K562 (cell line): ENCODE data around the gene GALNS. TPM values are rescaled to one million over a fixed set of nuclear protein-coding genes. Genes with fewer than 3 reads are reported as not detected.

Source experiments
- ATAC-seq: fragments of 200-7000 bp; cut with Tn5 transposase; 3 replicates; pipeline ENCODE4 v1.9.1; 2020; ENCODE audit warnings: moderate library complexity
- BruUV-seq: library from RNA; stranded (reverse); fragments of 400-500 nt; replicated peaks from 2 replicates; lab custom pipeline; 2021; lab: Mats Ljungman, UMichigan
- CTCF ChIA-PET: fragments of 300-600 bp; formaldehyde crosslinking; extraction: SDS; loops from one replicate; lab custom pipeline; 2021; ENCODE audit warnings: low intra/inter-chr PET ratio; lab: Yijun Ruan, JAX
- POLR2A ChIA-PET: fragments of 300-600, 350-650 bp; sonication (Branson Sonifier 250); formaldehyde crosslinking; extraction: SDS; loops from one replicate; lab custom pipeline; 2021; ENCODE audit warnings: antibody characterized with exemption, inconsistent platforms; lab: Yijun Ruan, JAX
- DNase-seq, 4 experiments: peaks; one replicate each; pipeline versions ENCODE4 v3.0.0 to v3.0.0-alpha.2; 2011 to 2018; ENCODE audit warnings: low spot score in 3 of 4, mixed read lengths in 3 of 4; ENCODE audit errors: extremely low read depth in 1 of 4
- FAIRE-seq: peaks from 2 replicates; lab custom pipeline; 2011; peaks lifted over from hg19 to GRCh38; lab: Jason Lieb, UNC
- H2AFZ ChIP-seq: 2 replicates; pipeline ENCODE4 v1.6.0; 2011; ENCODE audit warnings: low read depth, low read length, control low read depth, inconsistent platforms
- H3K27ac ChIP-seq: fragments of 200-600 bp; 3 replicates; pipeline ENCODE4 v1.8.0; 2011; ENCODE audit warnings: low read depth, mild to moderate bottlenecking, control low read depth, inconsistent platforms, low read length, moderate library complexity, mixed read lengths; ENCODE audit errors: extremely low read depth
- H3K27me3 ChIP-seq, 2 experiments: fragments of 300-600 bp in 1 of 2; 2 replicates in 1 of 2; 3 replicates in 1 of 2; pipeline versions ENCODE4 v1.6.0 to v1.8.0; 2011; ENCODE audit warnings: inconsistent platforms in 2 of 2, low read length in 2 of 2, mild to moderate bottlenecking in 1 of 2, mixed read lengths in 1 of 2, moderate library complexity in 1 of 2; ENCODE audit not compliant: control insufficient read depth in 2 of 2, insufficient read depth in 2 of 2
- H3K36me3 ChIP-seq: fragments of 300-600 bp; 3 replicates; pipeline ENCODE4 v1.8.0; 2011; ENCODE audit warnings: mild to moderate bottlenecking, low read length, inconsistent platforms; ENCODE audit not compliant: control insufficient read depth, insufficient read depth
- H3K4me1 ChIP-seq, 2 experiments: fragments of 200-600 bp in 1 of 2; replicated peaks in 1 of 2; 2 replicates in 1 of 2; 3 replicates in 1 of 2; pipeline versions ENCODE4 v1.5.1 to v1.8.0; 2011; ENCODE audit warnings: inconsistent platforms in 2 of 2, low read length in 2 of 2, mild to moderate bottlenecking in 1 of 2, mixed read lengths in 1 of 2, moderate library complexity in 1 of 2; ENCODE audit not compliant: control insufficient read depth in 2 of 2, insufficient read depth in 2 of 2
- H3K4me2 ChIP-seq: 2 replicates; pipeline ENCODE4 v1.6.1; 2011; ENCODE audit warnings: low read length, control low read depth, inconsistent platforms, mixed read lengths; ENCODE audit not compliant: insufficient read depth
- H3K4me3 ChIP-seq: fragments of 200-600 bp; sonication (generic), shearing (Covaris generic); 2 replicates; pipeline ENCODE4 v1.5.1; 2016; ENCODE audit warnings: control low read depth, inconsistent platforms
- H3K79me2 ChIP-seq: fragments of 200-600 bp; 3 replicates; pipeline ENCODE4 v1.8.0; 2011; ENCODE audit warnings: low read length, inconsistent platforms; ENCODE audit not compliant: control insufficient read depth, insufficient read depth
- H3K9ac ChIP-seq, 2 experiments: 2 replicates each; pipeline versions ENCODE4 v1.6.0 to v1.6.1; 2011; ENCODE audit warnings: low read depth in 2 of 2, low read length in 2 of 2, control low read depth in 1 of 2, inconsistent platforms in 1 of 2, mild to moderate bottlenecking in 1 of 2, mixed read lengths in 1 of 2; ENCODE audit not compliant: insufficient read depth in 1 of 2
- H3K9me1 ChIP-seq: one replicate; pipeline ENCODE4 v1.6.0; 2011; ENCODE audit warnings: inconsistent platforms, mild to moderate bottlenecking, low read length, moderate library complexity; ENCODE audit not compliant: control insufficient read depth, insufficient read depth
- H3K9me3 ChIP-seq: replicated peaks from 2 replicates; pipeline ENCODE4 v1.5.1; 2011; ENCODE audit warnings: low read depth, low read length, inconsistent platforms; ENCODE audit not compliant: control insufficient read depth, insufficient read depth
- H4K20me1 ChIP-seq: replicated peaks from 2 replicates; pipeline ENCODE4 v1.6.1; 2011; ENCODE audit warnings: low read length, inconsistent platforms, mixed read lengths; ENCODE audit not compliant: control insufficient read depth, insufficient read depth
- CBX3 ChIP-seq, 2 experiments: IDR thresholded peaks; 1 replicate in 1 of 2; 2 replicates in 1 of 2; pipeline ENCODE4 v1.6.1; 2012; ENCODE audit warnings: inconsistent platforms in 2 of 2, low read length in 2 of 2, borderline replicate concordance in 1 of 2, control low read depth in 1 of 2
- CREB3 ChIP-seq: fragments of 450-650 bp; conservative IDR thresholded peaks from 2 replicates; pipeline ENCODE4 v1.6.1; 2016; ENCODE audit warnings: missing genetic modification characterization, low read depth, mild to moderate bottlenecking, missing compliant biosample characterization, moderate library complexity
- EP400 ChIP-seq: fragments of 450-650 bp; IDR thresholded peaks from 2 replicates; pipeline ENCODE4 v1.6.1; 2017; ENCODE audit warnings: antibody characterized with exemption, mild to moderate bottlenecking, moderate library complexity
- FOXJ2 ChIP-seq: fragments of 200-800 bp; sonication (Bioruptor generic); IDR thresholded peaks from 2 replicates; pipeline ENCODE4 v1.6.1; 2016; ENCODE audit warnings: missing genetic modification characterization, missing compliant biosample characterization
- HDAC3 ChIP-seq: fragments of 450-650 bp; IDR thresholded peaks from 2 replicates; pipeline ENCODE4 v1.6.1; 2018; ENCODE audit warnings: borderline replicate concordance, mild to moderate bottlenecking, moderate library complexity; ENCODE audit not compliant: partially characterized antibody
- HIVEP1 ChIP-seq: fragments of 250-450 bp; sonication (Bioruptor Pico); IDR thresholded peaks from 2 replicates; pipeline ENCODE4 v1.4.0; 2020; ENCODE audit warnings: mild to moderate bottlenecking
- IFI16 ChIP-seq: fragments of 250-450 bp; sonication (Bioruptor Pico); IDR thresholded peaks from 2 replicates; pipeline ENCODE4 v2.1.2; 2022; ENCODE audit warnings: mild to moderate bottlenecking, inconsistent platforms
- MCM3 ChIP-seq: fragments of 450-650 bp; IDR thresholded peaks from 2 replicates; pipeline ENCODE4 v1.6.1; 2016
- MEF2A ChIP-seq: IDR thresholded peaks from 2 replicates; pipeline ENCODE4 v1.6.1; 2011; ENCODE audit warnings: low read depth, mild to moderate bottlenecking, low read length, moderate library complexity; ENCODE audit not compliant: control insufficient read depth
- POLR2AphosphoS2 ChIP-seq: IDR thresholded peaks from 2 replicates; pipeline ENCODE4 v1.6.1; 2012; ENCODE audit warnings: low read length, improper control_type of control experiment
- POLR2G ChIP-seq: fragments of 200-400 bp; formaldehyde crosslinking; IDR thresholded peaks from 2 replicates; pipeline ENCODE4 v1.6.1; 2017; ENCODE audit warnings: low read depth, mild to moderate bottlenecking, antibody characterized with exemption, low read length, moderate library complexity
- RBM22 ChIP-seq: fragments of 200-400 bp; formaldehyde crosslinking; IDR thresholded peaks from 2 replicates; pipeline ENCODE4 v1.6.1; 2018; ENCODE audit warnings: low read length, low read depth; ENCODE audit not compliant: poor library complexity, severe bottlenecking
- SLC30A9 ChIP-seq: fragments of 250-450 bp; sonication (Bioruptor Pico); IDR thresholded peaks from 2 replicates; pipeline ENCODE4 v1.8.0; 2022; ENCODE audit warnings: mild to moderate bottlenecking, moderate library complexity
- SMARCA5 ChIP-seq: fragments of 450-650 bp; IDR thresholded peaks from 2 replicates; pipeline ENCODE4 v1.6.1; 2016
- SNRNP70 ChIP-seq: fragments of 200-400 bp; formaldehyde crosslinking; optimal IDR thresholded peaks from 2 replicates; pipeline ENCODE3; 2017; ENCODE audit warnings: low read depth, low read length
- TBL1XR1 ChIP-seq, 2 experiments: IDR thresholded peaks; 2 replicates each; pipeline ENCODE4 v1.6.1; 2012; ENCODE audit warnings: improper control_type of control experiment in 2 of 2, low read length in 2 of 2, mild to moderate bottlenecking in 1 of 2
- ZBTB26 ChIP-seq: fragments of 450-650 bp; formaldehyde crosslinking; IDR thresholded peaks from 2 replicates; pipeline ENCODE4 v1.4.0; 2022; ENCODE audit warnings: missing genetic modification characterization
- ZNF274 ChIP-seq: IDR thresholded peaks from 2 replicates; pipeline ENCODE4 v1.6.1; 2011; ENCODE audit warnings: low read depth, mild to moderate bottlenecking, low read length, moderate library complexity, borderline replicate concordance
- ZNF395 ChIP-seq: fragments of 200-800 bp; sonication (Bioruptor generic); IDR thresholded peaks from 2 replicates; pipeline ENCODE4 v1.6.1; 2017; ENCODE audit warnings: missing genetic modification characterization, missing compliant biosample characterization
- ZNF586 ChIP-seq: fragments of 450-650 bp; formaldehyde crosslinking; conservative IDR thresholded peaks from 2 replicates; pipeline ENCODE4 v1.4.0; 2020; ENCODE audit warnings: mild to moderate bottlenecking, moderate library complexity
- ZNF785 ChIP-seq: fragments of 250-450 bp; sonication (Bioruptor Pico); IDR thresholded peaks from 2 replicates; pipeline ENCODE4 v1.4.0; 2020; ENCODE audit warnings: mild to moderate bottlenecking
- WGBS: fragments of 100-300 bp; shearing (Covaris generic); methylation state at CpG from one replicate; pipeline ENCODE4 v1.1.6; 2016; ENCODE audit warnings: low coverage, mixed read lengths; ENCODE audit not compliant: insufficient coverage; ENCODE audit errors: missing lambda C conversion rate; 5-methylcytosine and 5-hydroxymethylcytosine counted together
- in situ Hi-C: fragments of 300-500 bp; cut with MboI; formaldehyde crosslinking; loops from 4 replicates; pipeline ENCODE4 v1.15.0; 2018; ENCODE audit warnings: inconsistent platforms, mixed read lengths
- intact Hi-C: fragments of 100-400 bp; cut with micrococcal nuclease; formaldehyde crosslinking; loops from 2 replicates; pipeline ENCODE4 v1.14.2; 2022
- polyA plus RNA-seq, 8 experiments: library from polyadenylated mRNA; depleted of rRNA in 4 of 8; stranded (reverse) in 5 of 8; unstranded in 3 of 8; fragments of >200 nt; fragmentation: Nextera tagmentation in 2 of 8; fragmentation: Illumina TruSeq in 1 of 8; extraction: Ambion mirVana in 2 of 8; extraction: Trizol in 1 of 8; gene quantifications; 2 replicates each; pipeline versions ENCODE4 v1.2.1 to v1.2.3, GENCODE V29; 2011 to 2014; ENCODE audit warnings: inconsistent platforms in 1 of 8, missing spikeins in 1 of 8
- total RNA-seq, 7 experiments: library from RNA; depleted of rRNA in 6 of 7; stranded (reverse); fragments of >200 nt in 6 of 7; fragmentation: Illumina TruSeq in 2 of 7; extraction: Trizol in 2 of 7; gene quantifications; 2 replicates each; pipeline versions ENCODE4 v1.2.1 to v1.2.3, GENCODE V29; 2011 to 2021; ENCODE audit warnings: low replicate concordance in 1 of 7

GALNS gene
- total and polyA plus RNA-seq, 9 of the 15 experiments (the other 6 are each of a cell fraction or from before 2014, with no cell fraction given): 0.38 to 13.2 (median 4.3) TPM

- ChIA-PET POLR2A (interaction anchor here (0.6 to 1.2 kb wide), 2 partner anchors 17 to 275 kb away, joined by 3 read pairs; no protein-coding TSS in a partner anchor), CTCF (no interaction called here)
- BruUV-seq: no TSS peak
- H3K27ac ChIP-seq: no peak overlapping the region
- intact Hi-C loops: no loop called here
- WGBS: 96% methylated on average over 16 of the region's 28 CpGs
- ATAC-seq: no peak
- H3K36me3 ChIP-seq: peaks cover 95% of the 10 kb centered on the region
- H3K9me3 ChIP-seq: peaks cover 16% of the 10 kb centered on the region
- H3K4me2 ChIP-seq: no peak overlapping the region
- H3K9ac ChIP-seq: no peak overlapping the region; a peak in 1 of 4 replicates
- no peaks in the 10 kb centered on the region for H4K20me1 ChIP-seq
- no peaks in the 10 kb centered on the region for H3K27me3 ChIP-seq
- H2AFZ ChIP-seq: no peak overlapping the region
- no peak for FAIRE-seq
- H3K4me1 ChIP-seq: peaks cover 0 to 81% of the 10 kb centered on the region in 2 experiments; a peak in 3 of 5 replicates
- in situ Hi-C loops: no loop called here
- DNase-seq: no peak
- no peak overlapping the region for H3K4me3 ChIP-seq
- peaks cover 23% of the 10 kb centered on the region for H3K79me2 ChIP-seq
- H3K9me1 ChIP-seq: no peaks in the 10 kb centered on the region
- TF ChIP-seq MCM3 (no peak), CBX3 (IDR thresholded peaks at IDR 0.05; ENCODE audit: borderline replicate concordance in 1 of 2, low read length in 2 of 2) (no peak), SNRNP70 (no peak), POLR2G (peak; percentile 69), EP400 (no peak), IFI16 (no peak), SLC30A9 (CRISPR knock-in tag) (no peak), ZNF785 (CRISPR knock-in tag) (no peak), ZBTB26 (CRISPR knock-in tag) (no peak), TBL1XR1 (IDR thresholded peaks at IDR 0.05; ENCODE audit: low read length in 2 of 2) (no peak), ZNF586 (CRISPR knock-in tag) (no peak), ZNF395 (CRISPR knock-in tag) (no peak), FOXJ2 (tag) (no peak), HDAC3 (no peak), SMARCA5 (no peak), POLR2AphosphoS2 (peak; percentile 38; the same call in 1 of the 2 replicates), HIVEP1 (CRISPR knock-in tag) (no peak), RBM22 (peak; percentile 88), MEF2A (no peak), CREB3 (tag) (no peak), ZNF274 (0 out of 2 replicates have a peak, but pooled peaks have one; percentile 12)
These were observed 29.0 kb upstream of the GALNS start for GRCh38 chr16:88885693-88886280.
